DMS153 (cell line): ENCODE results near the gene GDPD5.

Experiments
- DNase-seq: peaks from one replicate; lab custom pipeline; 2025; lab: John Stamatoyannopoulos, UW

GDPD5 gene

GRCh38 chr11:75449271-75449670, 76.5 kb downstream of the GDPD5 start:
- DNase-seq = no peak

GRCh38 chr11:75447415-75447814, 78.3 kb downstream of the GDPD5 start:
- no peak for DNase-seq

GRCh38 chr11:75445315-75445953, 80.3 kb downstream of the GDPD5 start:
- no peak for DNase-seq

GRCh38 chr11:75443043-75443442, 82.7 kb downstream of the GDPD5 start:
- DNase-seq = no peak

- DNase-seq = no peak
These were observed 83.4 kb downstream of the GDPD5 start for GRCh38 chr11:75442161-75442885.

GRCh38 chr11:75441804-75442132, 84.0 kb downstream of the GDPD5 start:
- no peak for DNase-seq

GRCh38 chr11:75440960-75441803, 84.6 kb downstream of the GDPD5 start:
- no peak for DNase-seq

GRCh38 chr11:75439495-75440120, 86.1 kb downstream of the GDPD5 start:
- no peak for DNase-seq

GRCh38 chr11:75439026-75439425, 86.7 kb downstream of the GDPD5 start:
- no peak for DNase-seq

GRCh38 chr11:75437966-75438659, 87.6 kb downstream of the GDPD5 start:
- DNase-seq = no peak

- DNase-seq = no peak
These were observed 88.9 kb downstream of the GDPD5 start for GRCh38 chr11:75436806-75437205.

GRCh38 chr11:75435571-75435925, 90.2 kb downstream of the GDPD5 start:
- DNase-seq = no peak

- no peak for DNase-seq
These were observed 90.7 kb downstream of the GDPD5 start for GRCh38 chr11:75434886-75435570.

GRCh38 chr11:75434051-75434450, 91.7 kb downstream of the GDPD5 start:
- no peak for DNase-seq

GRCh38 chr11:75433443-75433842, 92.3 kb downstream of the GDPD5 start:
- DNase-seq = no peak

- peak; percentile 29 for DNase-seq
These were observed 92.8 kb downstream of the GDPD5 start, which contains the start of gene KLHL35 for GRCh38 chr11:75432911-75433321. Gene KLHL35, minus strand, starts transcription at chr11:75433203. Its CDS starts 2,574 bp downstream, at chr11:75430629.

- no peak for DNase-seq
These were observed 93.9 kb downstream of the GDPD5 start for GRCh38 chr11:75431533-75432525.

- DNase-seq = no peak
These were observed 94.8 kb downstream of the GDPD5 start for GRCh38 chr11:75430714-75431532.
